Peyer's patch (tissue), 4 donors: Measurements from ENCODE around the gene DGKI. TPM values are rescaled to one million over a fixed set of nuclear protein-coding genes. Genes with fewer than 3 reads are reported as not detected.

Experiments used
- DNase-seq, 3 donors: peaks; one replicate each; pipeline ENCODE4 v3.0.0-alpha.2; 2017 to 2019
- H3K27ac ChIP-seq, 4 donors: fragments of 200-600 bp; sonication (generic); one replicate each; pipeline ENCODE4 v1.5.1; 2016 to 2019
- H3K27me3 ChIP-seq, 2 donors: fragments of 200-600 bp; sonication (generic); one replicate each; pipeline ENCODE4 v1.5.1; 2019
- H3K36me3 ChIP-seq, 3 donors: fragments of 200-600 bp; sonication (generic); one replicate each; pipeline ENCODE4 v1.5.1; 2016 to 2019
- H3K4me1 ChIP-seq, 4 donors: fragments of 200-600 bp; sonication (generic); one replicate each; pipeline ENCODE4 v1.5.1; 2016 to 2019
- H3K4me3 ChIP-seq, 4 donors: fragments of 200-600 bp; sonication (generic); 1 replicate in 3 of 4; 2 replicates in 1 of 4; pipeline ENCODE4 v1.5.1; 2016 to 2019; ENCODE audit warnings: mild to moderate bottlenecking in 1 of 4
- H3K9me3 ChIP-seq, 4 donors: fragments of 200-600 bp; sonication (generic); one replicate each; pipeline ENCODE4 v1.5.1; 2016 to 2019; ENCODE audit warnings: mild to moderate bottlenecking in 1 of 4
- CTCF ChIP-seq, 6 experiments: fragments of 450-650 bp in 4 of 6; fragments of 200-600 bp in 2 of 6; sonication (generic) in 1 of 6; IDR thresholded peaks; one replicate each; pipeline ENCODE4 v1.5.1; 2017 to 2019; ENCODE audit warnings: antibody characterized with exemption in 6 of 6, mild to moderate bottlenecking in 3 of 6, moderate library complexity in 1 of 6
- POLR2A ChIP-seq, 2 donors: fragments of 450-650 bp; IDR thresholded peaks; one replicate each; pipeline ENCODE4 v1.5.1; 2017; ENCODE audit warnings: antibody characterized with exemption in 2 of 2, mild to moderate bottlenecking in 2 of 2, moderate library complexity in 2 of 2
- total RNA-seq, 4 donors: library from RNA; depleted of rRNA; stranded (reverse); fragments of >200 nt; gene quantifications; one replicate each; pipeline ENCODE4 v1.1.0, GENCODE V29; 2016

The DGKI gene
- total RNA-seq, 4 donors from 2014 or later = 0.19 to 0.40 (median 0.35) TPM; not detected in 1

- DNase-seq = no peak
- H3K4me1 ChIP-seq = no peaks in the 10 kb centered on the region
- no peaks in the 10 kb centered on the region for H3K9me3 ChIP-seq
- TF ChIP-seq CTCF (IDR thresholded peaks at IDR 0.05) (no peak), POLR2A (IDR thresholded peaks at IDR 0.05) (no peak)
- H3K4me3 ChIP-seq = no peak overlapping the region
- H3K36me3 ChIP-seq = no peaks in the 10 kb centered on the region
- no peaks in the 10 kb centered on the region for H3K27me3 ChIP-seq
- H3K27ac ChIP-seq = no peak overlapping the region
These were observed 301.6 kb downstream of the DGKI start for GRCh38 chr7:137545059-137545716.

- Histone ChIP-seq H3K9me3 (no peaks in the 10 kb centered on the region), H3K4me1 (no peaks in the 10 kb centered on the region), H3K36me3 (no peaks in the 10 kb centered on the region), H3K27ac (no peak overlapping the region), H3K4me3 (no peak overlapping the region), H3K27me3 (no peaks in the 10 kb centered on the region)
- TF ChIP-seq CTCF (IDR thresholded peaks at IDR 0.05) (no peak), POLR2A (IDR thresholded peaks at IDR 0.05) (no peak)
- DNase-seq = no peak
These were observed 302.2 kb downstream of the DGKI start for GRCh38 chr7:137544453-137545058.

GRCh38 chr7:137539111-137539715, 307.6 kb downstream of the DGKI start:
- no peak for DNase-seq
- TF ChIP-seq CTCF (IDR thresholded peaks at IDR 0.05) (no peak), POLR2A (IDR thresholded peaks at IDR 0.05) (no peak)
- no peaks in the 10 kb centered on the region for H3K4me1 ChIP-seq
- no peaks in the 10 kb centered on the region for H3K36me3 ChIP-seq
- no peak overlapping the region for H3K4me3 ChIP-seq
- H3K27me3 ChIP-seq = no peaks in the 10 kb centered on the region
- H3K27ac ChIP-seq = no peak overlapping the region
- H3K9me3 ChIP-seq = no peaks in the 10 kb centered on the region

GRCh38 chr7:137538361-137538762, 308.4 kb downstream of the DGKI start:
- no peak overlapping the region for H3K27ac ChIP-seq
- H3K9me3 ChIP-seq = no peaks in the 10 kb centered on the region
- no peaks in the 10 kb centered on the region for H3K4me1 ChIP-seq
- H3K27me3 ChIP-seq = no peaks in the 10 kb centered on the region
- no peak for TF ChIP-seq CTCF (IDR thresholded peaks at IDR 0.05)
- no peak for TF ChIP-seq POLR2A (IDR thresholded peaks at IDR 0.05)
- no peak for DNase-seq
- H3K36me3 ChIP-seq = no peaks in the 10 kb centered on the region
- no peak overlapping the region for H3K4me3 ChIP-seq

GRCh38 chr7:137535579-137535978, 311.2 kb downstream of the DGKI start:
- H3K36me3 ChIP-seq = no peaks in the 10 kb centered on the region
- TF ChIP-seq CTCF (IDR thresholded peaks at IDR 0.05) (no peak), POLR2A (IDR thresholded peaks at IDR 0.05) (no peak)
- H3K4me3 ChIP-seq = no peak overlapping the region
- H3K9me3 ChIP-seq = no peaks in the 10 kb centered on the region
- H3K27me3 ChIP-seq = no peaks in the 10 kb centered on the region
- no peaks in the 10 kb centered on the region for H3K4me1 ChIP-seq
- no peak for DNase-seq
- no peak overlapping the region for H3K27ac ChIP-seq
